NCI-H146 (cell line): ENCODE data around the gene FTCDNL1.

ENCODE experiments used
- DNase-seq: peaks from one replicate; lab custom pipeline; 2025; lab: John Stamatoyannopoulos, UW

FTCDNL1 gene

GRCh38 chr2:199850718-199851500 lies at the start of gene FTCDNL1:
TSS of gene FTCDNL1 (minus strand) at chr2:199851192. CDS start at chr2:199848962, 2,230 bp downstream.
- DNase-seq, result peak; percentile 35

- DNase-seq, result no peak
Observed at GRCh38 chr2:199896617-199897016, 45.6 kb upstream of the FTCDNL1 start.

GRCh38 chr2:199895406-199895805 lies 44.4 kb upstream of the FTCDNL1 start:
- DNase-seq, result no peak

GRCh38 chr2:199883474-199884212 lies 32.7 kb upstream of the FTCDNL1 start:
- no peak for DNase-seq

- DNase-seq, result no peak
Observed at GRCh38 chr2:199882667-199883066, 31.7 kb upstream of the FTCDNL1 start.

- no peak for DNase-seq
Observed at GRCh38 chr2:199875400-199875799, 24.4 kb upstream of the FTCDNL1 start.

GRCh38 chr2:199874209-199874608 lies 23.2 kb upstream of the FTCDNL1 start:
- DNase-seq, result no peak

- DNase-seq, result no peak
Observed at GRCh38 chr2:199870581-199870980, 19.6 kb upstream of the FTCDNL1 start.

- no peak for DNase-seq
Observed at GRCh38 chr2:199869653-199870052, 18.7 kb upstream of the FTCDNL1 start.

GRCh38 chr2:199869227-199869541 lies 18.2 kb upstream of the FTCDNL1 start:
- DNase-seq, result no peak

- no peak for DNase-seq
Observed at GRCh38 chr2:199868431-199869226, 17.6 kb upstream of the FTCDNL1 start.

- DNase-seq, result no peak
Observed at GRCh38 chr2:199865905-199866304, 14.9 kb upstream of the FTCDNL1 start.

GRCh38 chr2:199862788-199863187 lies 11.8 kb upstream of the FTCDNL1 start:
- no peak for DNase-seq

- DNase-seq, result no peak
Observed at GRCh38 chr2:199861132-199861774, 10.3 kb upstream of the FTCDNL1 start.

- DNase-seq, result no peak
Observed at GRCh38 chr2:199855812-199856211, 4.8 kb upstream of the FTCDNL1 start.

- DNase-seq, result no peak
Observed at GRCh38 chr2:199851883-199852282, 891 bp upstream of the FTCDNL1 start.

- no peak for DNase-seq
Observed at GRCh38 chr2:199851501-199851810, 464 bp upstream of the FTCDNL1 start.

- no peak for DNase-seq
Observed at GRCh38 chr2:199850218-199850717, 724 bp downstream of the FTCDNL1 start.

GRCh38 chr2:199848389-199849130 lies 2.4 kb downstream of the FTCDNL1 start:
- peak; percentile 21 for DNase-seq

- no peak for DNase-seq
Observed at GRCh38 chr2:199847181-199847864, 3.7 kb downstream of the FTCDNL1 start.
